Body of pancreas (tissue), 4 donors: Measurements from ENCODE around the gene COL27A1. TPM values are rescaled to one million over a fixed set of nuclear protein-coding genes. Genes with fewer than 3 reads are reported as not detected.

ENCODE experiments used
- ATAC-seq: fragments of 150-250 bp; one replicate; pipeline ENCODE4 v1.9.1; 2016
- DNase-seq, 4 donors: peaks; one replicate each; pipeline ENCODE4 v3.0.0-alpha.2; 2019
- H3K27ac ChIP-seq, 4 donors: fragments of 200-600 bp; sonication (generic); 1 replicate in 3 of 4; 2 replicates in 1 of 4; pipeline versions ENCODE4 v1.5.1 to v1.6.1; 2016 to 2019; ENCODE audit warnings: mild to moderate bottlenecking in 1 of 4, mixed read lengths in 1 of 4, moderate library complexity in 1 of 4
- H3K27me3 ChIP-seq, 2 donors: fragments of 200-600 bp; sonication (generic); one replicate each; pipeline ENCODE4 v1.6.0; 2016; ENCODE audit warnings: mild to moderate bottlenecking in 1 of 2
- H3K36me3 ChIP-seq, 2 donors: fragments of 200-600 bp; sonication (generic); replicated peaks in 1 of 2; 2 replicates each; pipeline ENCODE4 v1.5.1; 2016; ENCODE audit warnings: low read depth in 2 of 2; ENCODE audit not compliant: insufficient read depth in 1 of 2
- H3K4me1 ChIP-seq: fragments of 200-600 bp; sonication (generic); one replicate; pipeline ENCODE4 v1.6.0; 2016
- H3K4me3 ChIP-seq, 2 donors: fragments of 200-600 bp; sonication (generic); 1 replicate in 1 of 2; 2 replicates in 1 of 2; pipeline ENCODE4 v1.5.1; 2016 to 2019
- H3K9me3 ChIP-seq, 3 donors: fragments of 200-600 bp; sonication (generic); 1 replicate in 2 of 3; 2 replicates in 1 of 3; pipeline ENCODE4 v1.5.1; 2016
- POLR2A ChIP-seq, 3 donors: fragments of 450-650 bp; IDR thresholded peaks; one replicate each; pipeline ENCODE4 v1.6.1; 2016; ENCODE audit warnings: antibody characterized with exemption in 3 of 3, mild to moderate bottlenecking in 2 of 3
- WGBS, 2 donors: methylation state at CpG; one replicate each; pipeline ENCODE4 v1.1.5; 2017; 5-methylcytosine and 5-hydroxymethylcytosine counted together
- intact Hi-C: fragments of 100-400 bp; cut with DNase I; formaldehyde crosslinking; loops from one replicate; pipeline ENCODE4 v1.15.1; 2023
- total RNA-seq, 2 donors: library from RNA; depleted of rRNA; stranded (reverse); fragments of >200 nt; gene quantifications; one replicate each; pipeline ENCODE4 v1.1.0, GENCODE V29; 2016
- TF ChIP-seq, protein P1 (sequence below), 7 experiments: fragments of 450-650 bp in 4 of 7; fragments of 200-600 bp in 3 of 7; sonication (generic) in 3 of 7; IDR thresholded peaks; one replicate each; pipeline ENCODE4 v1.5.1; 2016 to 2019; ENCODE audit warnings: antibody characterized with exemption in 7 of 7

COL27A1 gene
- total RNA-seq, 2 donors from 2014 or later: 24.1 to 58.0 TPM

- Histone ChIP-seq H3K9me3 (no peaks in the 10 kb centered on the region), H3K27me3 (no peaks in the 10 kb centered on the region), H3K4me1 (no peaks in the 10 kb centered on the region), H3K36me3 (peaks cover 0 to 21% of the 10 kb centered on the region in 2 donors), H3K27ac (no peak overlapping the region), H3K4me3 (no peak overlapping the region)
- WGBS, 2 donors: 89 to 90% methylated on average over 11 of the region's 11 CpGs
- ATAC-seq: no peak
- intact Hi-C loops: no loop called here
- TF ChIP-seq, protein P1, sequence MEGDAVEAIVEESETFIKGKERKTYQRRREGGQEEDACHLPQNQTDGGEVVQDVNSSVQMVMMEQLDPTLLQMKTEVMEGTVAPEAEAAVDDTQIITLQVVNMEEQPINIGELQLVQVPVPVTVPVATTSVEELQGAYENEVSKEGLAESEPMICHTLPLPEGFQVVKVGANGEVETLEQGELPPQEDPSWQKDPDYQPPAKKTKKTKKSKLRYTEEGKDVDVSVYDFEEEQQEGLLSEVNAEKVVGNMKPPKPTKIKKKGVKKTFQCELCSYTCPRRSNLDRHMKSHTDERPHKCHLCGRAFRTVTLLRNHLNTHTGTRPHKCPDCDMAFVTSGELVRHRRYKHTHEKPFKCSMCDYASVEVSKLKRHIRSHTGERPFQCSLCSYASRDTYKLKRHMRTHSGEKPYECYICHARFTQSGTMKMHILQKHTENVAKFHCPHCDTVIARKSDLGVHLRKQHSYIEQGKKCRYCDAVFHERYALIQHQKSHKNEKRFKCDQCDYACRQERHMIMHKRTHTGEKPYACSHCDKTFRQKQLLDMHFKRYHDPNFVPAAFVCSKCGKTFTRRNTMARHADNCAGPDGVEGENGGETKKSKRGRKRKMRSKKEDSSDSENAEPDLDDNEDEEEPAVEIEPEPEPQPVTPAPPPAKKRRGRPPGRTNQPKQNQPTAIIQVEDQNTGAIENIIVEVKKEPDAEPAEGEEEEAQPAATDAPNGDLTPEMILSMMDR (IDR thresholded peaks at IDR 0.05): no peak
- no peak for TF ChIP-seq POLR2A (IDR thresholded peaks at IDR 0.05)
- no peak for DNase-seq
These were observed 188.8 kb downstream of the COL27A1 start for GRCh38 chr9:114344188-114344566.

DNA sequence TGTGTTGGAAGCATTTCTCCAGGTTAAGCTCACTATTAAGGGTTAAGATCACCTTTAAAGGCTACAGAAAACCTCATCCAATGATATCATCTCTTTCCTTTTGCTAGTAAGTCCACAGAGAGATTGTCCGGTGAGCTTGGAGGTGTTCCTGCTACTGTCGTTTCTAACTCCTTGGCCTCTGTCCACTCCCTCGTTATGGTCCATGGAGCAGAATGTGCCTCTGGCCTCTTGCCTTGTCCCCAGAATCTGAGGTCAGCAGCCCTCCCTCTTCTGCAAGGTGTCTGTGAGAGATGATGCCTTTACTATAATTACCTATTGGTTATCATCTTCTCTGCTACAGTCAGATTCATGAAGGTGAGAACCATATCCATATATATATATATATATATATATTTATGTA is 189.4 kb downstream of the COL27A1 start:
- H3K27me3 ChIP-seq: no peaks in the 10 kb centered on the region
- 67 to 68% methylated on average over 3 of the region's 3 CpGs for WGBS, 2 donors
- no peaks in the 10 kb centered on the region for H3K4me1 ChIP-seq
- ATAC-seq (no peak), DNase-seq (no peak)
- intact Hi-C loops: no loop called here
- no peaks in the 10 kb centered on the region for H3K9me3 ChIP-seq
- H3K27ac ChIP-seq: no peak overlapping the region
- peaks cover 0 to 23% of the 10 kb centered on the region in 2 donors for H3K36me3 ChIP-seq
- no peak overlapping the region for H3K4me3 ChIP-seq
- no peak for TF ChIP-seq POLR2A (IDR thresholded peaks at IDR 0.05)
- TF ChIP-seq, protein P1 (IDR thresholded peaks at IDR 0.05): no peak

DNA sequence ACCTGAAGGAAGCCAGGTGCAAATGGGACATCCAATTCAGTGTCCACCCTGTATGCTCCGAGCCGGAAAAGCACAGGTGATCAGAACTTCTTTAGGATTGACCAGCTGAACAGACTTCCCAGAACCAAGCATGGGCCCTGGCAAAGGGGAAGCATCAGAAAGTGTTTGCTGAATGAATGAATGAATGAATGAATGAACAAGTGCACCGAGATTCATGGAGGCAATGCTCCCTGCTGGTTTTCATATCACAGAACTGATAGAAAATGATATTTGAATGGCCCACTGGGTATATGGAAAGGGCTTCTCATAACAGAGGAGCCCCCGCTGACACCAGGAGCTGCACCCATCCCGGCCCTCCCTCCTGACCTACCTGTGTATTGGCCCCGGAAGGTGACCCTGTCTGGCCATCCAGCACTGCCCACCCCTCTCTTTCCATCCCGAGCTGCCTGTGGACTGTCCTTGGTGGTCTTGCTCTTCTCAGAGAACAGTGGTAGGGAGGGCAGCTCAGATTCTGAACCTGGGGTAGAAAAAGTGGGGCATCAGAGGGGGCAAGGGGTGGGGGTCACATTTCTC is 190.2 kb downstream of the COL27A1 start:
- intact Hi-C loops: no loop called here
- no peak for TF ChIP-seq POLR2A (IDR thresholded peaks at IDR 0.05)
- TF ChIP-seq, protein P1 (IDR thresholded peaks at IDR 0.05): no peak
- ATAC-seq: no peak

GRCh38 chr9:114346146-114346545 is 190.8 kb downstream of the COL27A1 start:
- H3K27me3 ChIP-seq: no peaks in the 10 kb centered on the region
- no peaks in the 10 kb centered on the region for H3K9me3 ChIP-seq
- intact Hi-C loops: no loop called here
- no peaks in the 10 kb centered on the region for H3K4me1 ChIP-seq
- ATAC-seq (no peak), DNase-seq (no peak)
- TF ChIP-seq POLR2A (IDR thresholded peaks at IDR 0.05): no peak
- TF ChIP-seq, protein P1 (IDR thresholded peaks at IDR 0.05): no peak
- no peak overlapping the region for H3K4me3 ChIP-seq
- WGBS, 2 donors: 74 to 83% methylated on average over 7 to 11 of the region's 11 CpGs
- no peak overlapping the region for H3K27ac ChIP-seq
- H3K36me3 ChIP-seq: peaks cover 0 to 24% of the 10 kb centered on the region in 2 donors

More for the DNA sequence above, 190.2 kb downstream of the COL27A1 start:
- no peak overlapping the region for H3K27ac ChIP-seq
- H3K27me3 ChIP-seq: no peaks in the 10 kb centered on the region
- no peaks in the 10 kb centered on the region for H3K9me3 ChIP-seq
- 87 to 88% methylated on average over 6 to 7 of the region's 7 CpGs for WGBS, 2 donors
- no peak overlapping the region for H3K4me3 ChIP-seq
- H3K4me1 ChIP-seq: no peaks in the 10 kb centered on the region
- peaks cover 0 to 24% of the 10 kb centered on the region in 2 donors for H3K36me3 ChIP-seq
- DNase-seq: no peak

- ATAC-seq (no peak), DNase-seq (no peak)
- peaks cover 0 to 24% of the 10 kb centered on the region in 2 donors for H3K36me3 ChIP-seq
- no peak overlapping the region for H3K4me3 ChIP-seq
- intact Hi-C loops: no loop called here
- no peak overlapping the region for H3K27ac ChIP-seq
- no peaks in the 10 kb centered on the region for H3K27me3 ChIP-seq
- 83 to 90% methylated on average over 15 of the region's 15 CpGs for WGBS, 2 donors
- H3K9me3 ChIP-seq: no peaks in the 10 kb centered on the region
- H3K4me1 ChIP-seq: no peaks in the 10 kb centered on the region
- no peak for TF ChIP-seq POLR2A (IDR thresholded peaks at IDR 0.05)
- TF ChIP-seq, protein P1 (IDR thresholded peaks at IDR 0.05): no peak
These were observed 192.3 kb downstream of the COL27A1 start for GRCh38 chr9:114347675-114348074.
